ENCODE data around the gene SEMA4A.
"Not testable (repeated sequence)": the region's sequence is repeated elsewhere in the genome, so short reads cannot be mapped to it uniquely, and the experiment has no call there.

Gene SEMA4A

DNA sequence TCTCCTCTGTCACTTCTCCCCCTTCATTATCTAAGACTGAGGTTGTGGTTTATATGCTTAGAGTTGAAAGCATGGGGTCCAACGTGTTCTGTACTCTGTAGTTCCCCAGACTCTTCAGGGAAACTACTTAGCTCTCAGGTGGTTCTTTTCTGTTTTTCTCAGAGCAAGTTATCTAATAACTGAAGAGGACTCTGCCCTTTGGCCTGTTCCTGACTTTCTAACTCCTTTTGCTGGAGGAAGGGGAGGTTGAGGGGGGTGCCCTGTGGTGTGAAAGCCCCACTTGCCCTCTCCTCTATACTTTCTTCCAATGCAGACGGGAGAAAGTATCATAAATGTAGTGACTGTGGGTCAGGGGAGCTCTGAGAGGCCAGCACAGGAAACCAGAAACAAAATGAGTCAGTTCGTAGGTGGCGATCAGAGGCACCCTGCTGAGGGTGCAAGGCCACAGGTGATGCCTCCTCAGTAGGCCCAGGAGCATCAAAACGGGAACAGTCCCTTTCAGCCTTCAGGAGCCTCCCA is 45.5 kb downstream of the SEMA4A start:
- DNase-seq = no peak

DNA sequence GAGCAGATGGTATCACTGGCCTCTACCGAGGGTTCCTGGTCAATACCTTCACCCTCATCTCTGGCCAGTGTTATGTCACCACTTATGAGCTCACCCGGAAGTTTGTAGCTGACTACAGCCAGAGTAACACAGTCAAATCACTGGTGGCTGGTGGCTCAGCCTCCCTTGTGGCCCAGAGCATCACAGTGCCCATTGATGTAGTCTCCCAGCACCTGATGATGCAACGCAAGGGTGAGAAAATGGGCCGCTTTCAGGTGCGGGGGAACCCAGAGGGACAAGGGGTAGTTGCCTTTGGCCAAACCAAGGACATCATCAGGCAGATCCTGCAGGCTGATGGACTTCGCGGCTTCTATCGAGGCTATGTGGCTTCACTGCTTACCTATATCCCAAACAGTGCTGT is 46.7 kb downstream of the SEMA4A start:
- DNase-seq = no peak

DNA sequence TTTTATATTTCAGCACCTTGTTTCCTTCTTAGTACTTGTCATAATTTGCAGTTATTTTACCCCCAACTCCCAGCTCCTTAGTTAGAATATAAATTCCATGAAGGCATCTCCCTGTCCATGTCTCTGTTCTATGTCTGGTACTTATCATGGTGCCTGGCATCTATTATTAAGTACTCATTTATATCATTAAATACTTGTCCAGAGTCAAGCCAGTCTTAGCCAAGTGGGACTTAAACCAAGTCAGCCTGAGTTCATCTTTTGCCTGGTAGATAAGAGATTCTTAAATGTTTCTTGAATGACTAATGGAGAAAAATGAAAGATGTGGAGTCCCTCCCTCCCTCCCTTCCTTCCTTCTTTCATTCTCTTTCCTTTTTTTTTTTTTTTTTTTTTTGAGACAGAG is 49.9 kb downstream of the SEMA4A start:
- DNase-seq = no peak

DNA sequence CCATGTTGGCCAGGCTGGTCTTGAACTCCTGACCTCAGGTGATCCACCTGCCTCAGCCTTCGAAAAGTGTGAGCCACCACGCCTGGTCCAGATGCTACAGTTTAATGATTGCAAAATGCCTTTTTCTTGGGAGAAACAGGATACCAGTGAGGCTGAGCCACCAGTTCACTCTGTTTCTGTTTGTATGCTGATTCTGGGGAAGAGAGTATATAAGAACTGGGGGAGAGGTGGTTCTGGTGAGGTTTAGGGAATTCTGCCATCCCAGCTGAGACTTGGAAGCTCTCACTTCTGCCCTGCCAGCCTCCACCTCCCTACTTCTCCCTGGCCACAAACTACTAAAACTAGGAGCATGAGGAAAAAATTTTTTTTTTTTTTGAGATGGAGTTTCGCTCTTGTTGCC is 51.3 kb downstream of the SEMA4A start:
- no peak for DNase-seq

DNA sequence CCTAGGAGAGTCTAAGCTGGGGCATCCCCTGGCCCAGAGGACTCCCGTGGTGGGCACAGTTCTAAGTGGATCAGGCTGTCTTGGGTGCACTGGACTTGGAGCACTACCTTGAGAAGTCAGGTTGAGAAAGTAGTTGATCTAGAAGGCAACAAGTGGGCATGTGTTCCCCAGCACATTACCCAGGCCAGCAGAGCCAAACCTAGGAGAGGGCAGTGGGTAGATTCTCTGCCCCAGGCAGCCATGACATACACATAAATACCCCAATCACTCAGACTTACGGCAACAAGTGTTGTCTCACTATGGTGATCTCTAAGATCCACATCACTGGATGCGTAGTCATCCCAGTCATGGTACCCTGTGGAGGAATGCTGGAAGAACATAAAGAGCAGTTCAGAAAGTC is 57.9 kb downstream of the SEMA4A start:
- no peak for DNase-seq

DNA sequence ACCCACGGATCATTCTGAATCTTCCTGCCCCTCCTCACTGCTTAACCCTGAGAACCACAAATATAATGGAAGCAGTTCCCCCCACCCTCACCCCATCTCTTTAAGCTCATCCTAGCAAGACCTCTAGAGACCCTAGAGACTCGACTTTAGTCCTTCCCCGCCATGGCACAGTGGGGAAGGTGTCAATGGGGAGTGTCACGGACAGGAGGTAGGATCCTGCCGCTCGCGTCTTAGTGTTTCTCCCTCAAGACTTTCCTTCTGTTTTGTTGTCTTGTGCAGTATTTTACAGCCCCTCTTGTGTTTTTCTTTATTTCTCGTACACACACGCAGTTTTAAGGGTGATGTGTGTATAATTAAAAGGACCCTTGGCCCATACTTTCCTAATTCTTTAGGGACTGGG is 58.7 kb downstream of the SEMA4A start:
- DNase-seq = no peak

DNA sequence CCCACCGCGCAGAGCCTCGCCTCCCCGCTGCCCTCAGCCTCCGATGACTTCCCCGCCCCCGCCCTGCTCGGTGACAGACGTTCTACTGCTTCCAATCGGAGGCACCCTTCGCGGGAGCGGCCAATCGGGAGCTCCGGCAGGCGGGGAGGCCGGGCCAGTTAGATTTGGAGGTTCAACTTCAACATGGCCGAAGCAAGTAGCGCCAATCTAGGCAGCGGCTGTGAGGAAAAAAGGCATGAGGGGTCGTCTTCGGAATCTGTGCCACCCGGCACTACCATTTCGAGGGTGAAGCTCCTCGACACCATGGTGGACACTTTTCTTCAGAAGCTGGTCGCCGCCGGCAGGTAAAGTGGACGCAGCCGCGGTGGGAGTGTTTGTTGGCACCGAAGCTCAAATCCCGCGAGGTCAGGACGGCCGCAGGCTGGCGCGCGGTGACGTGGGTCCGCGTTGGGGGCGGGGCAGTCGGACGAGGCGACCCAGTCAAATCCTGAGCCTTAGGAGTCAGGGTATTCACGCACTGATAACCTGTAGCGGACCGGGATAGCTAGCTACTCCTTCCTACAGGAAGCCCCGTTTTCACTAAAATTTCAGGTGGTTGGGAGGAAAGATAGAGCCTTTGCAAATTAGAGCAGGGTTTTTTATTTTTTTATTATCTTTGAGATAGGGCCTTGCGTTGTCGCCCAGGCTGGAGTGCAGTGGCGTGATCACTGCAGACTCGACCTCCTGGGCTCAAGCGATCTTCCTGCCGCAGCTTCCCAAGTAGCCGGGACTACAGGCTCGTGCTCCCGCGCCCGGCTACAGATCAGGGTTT is 59.7 kb downstream of the SEMA4A start, which contains the start of gene PMF1:
PMF1 (plus strand) TSS at position 175 of the 811 bp plus-strand sequence; CDS start at position 184, 9 bp downstream.
- DNase-seq = peak; percentile 92

DNA sequence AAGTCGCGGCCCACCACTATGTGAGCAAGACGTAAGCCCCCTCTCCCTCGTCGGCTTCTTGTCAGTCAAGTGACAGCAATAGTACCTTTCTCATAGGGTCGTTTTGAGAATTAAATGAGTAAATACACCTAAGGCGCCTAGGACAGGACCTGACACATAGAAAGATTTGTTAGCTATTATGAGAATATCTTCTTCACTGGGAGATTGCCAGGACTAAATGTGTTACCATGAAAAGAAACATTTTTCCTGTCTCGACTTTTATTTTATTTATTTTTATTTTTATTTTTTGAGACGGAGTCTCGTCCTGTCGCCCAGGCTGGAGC is 60.2 kb downstream of the SEMA4A start:
- no peak for DNase-seq

DNA sequence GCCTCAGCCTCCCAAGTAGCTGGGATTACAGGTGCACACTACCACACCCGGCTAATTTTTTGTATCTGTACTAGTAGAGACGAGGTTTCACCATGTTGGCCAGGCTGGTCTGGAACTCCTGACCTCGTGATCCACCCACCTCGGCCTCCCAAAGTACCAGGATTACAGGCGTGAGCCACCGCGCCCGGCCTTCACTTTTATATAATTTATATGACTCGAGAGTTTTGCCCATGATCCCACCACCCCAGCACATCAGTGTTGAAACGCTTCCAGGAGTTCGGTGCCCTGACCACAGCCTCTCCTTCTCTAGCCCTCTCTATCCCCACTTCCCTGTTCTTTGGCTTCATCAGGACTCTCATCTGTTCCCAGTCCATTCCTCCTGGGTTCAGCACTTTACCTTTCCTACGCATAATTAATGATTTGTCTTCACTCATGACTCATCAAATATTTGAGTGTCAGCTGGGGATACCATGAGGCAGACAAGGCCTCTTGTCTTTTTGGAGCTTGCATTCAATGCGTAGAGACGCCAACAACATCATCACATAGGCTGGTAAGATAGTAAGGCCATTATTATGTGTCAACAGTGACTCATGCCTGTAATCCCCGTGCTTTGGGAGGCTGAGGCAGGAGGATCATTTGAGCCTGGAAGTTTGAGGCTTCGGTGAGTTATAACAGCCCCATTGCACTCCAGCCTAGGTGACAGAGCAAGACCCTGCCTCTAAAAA is 60.8 kb downstream of the SEMA4A start:
- peak; percentile 10 for DNase-seq

DNA sequence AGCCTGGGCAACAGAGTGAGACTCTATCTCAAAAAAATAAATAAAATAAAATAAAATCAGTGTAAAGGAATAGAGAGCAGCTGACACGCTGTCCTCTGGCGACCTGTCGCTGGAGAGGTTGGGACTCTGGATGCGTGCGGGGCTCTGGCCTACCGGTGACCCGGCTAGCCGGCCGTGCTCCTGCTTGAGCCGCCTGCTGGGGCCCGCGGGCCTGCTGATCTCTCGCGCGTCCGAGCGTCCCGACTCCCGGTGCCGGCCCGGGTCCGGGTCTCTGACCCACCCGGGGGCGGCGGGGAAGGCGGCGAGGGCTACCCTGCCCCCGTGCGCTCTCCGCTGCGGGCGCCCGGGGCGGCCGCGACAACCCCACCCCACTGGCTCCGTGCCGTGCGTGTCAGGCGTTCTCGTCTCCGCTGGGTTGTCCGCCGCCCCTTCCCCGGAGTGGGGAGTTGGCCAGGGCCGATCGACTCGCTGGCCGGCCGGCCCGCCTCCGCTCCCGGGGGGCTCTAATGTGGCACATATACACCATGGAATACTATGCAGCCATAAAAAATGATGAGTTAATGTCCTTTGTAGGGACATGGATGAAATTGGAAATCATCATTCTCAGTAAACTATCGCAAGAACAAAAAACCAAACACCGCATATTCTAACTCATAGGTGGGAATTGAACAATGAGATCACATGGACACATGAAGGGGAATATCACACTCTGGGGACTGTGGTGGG is 63.1 kb downstream of the SEMA4A start:
- DNase-seq = not testable (repeated sequence)

DNA sequence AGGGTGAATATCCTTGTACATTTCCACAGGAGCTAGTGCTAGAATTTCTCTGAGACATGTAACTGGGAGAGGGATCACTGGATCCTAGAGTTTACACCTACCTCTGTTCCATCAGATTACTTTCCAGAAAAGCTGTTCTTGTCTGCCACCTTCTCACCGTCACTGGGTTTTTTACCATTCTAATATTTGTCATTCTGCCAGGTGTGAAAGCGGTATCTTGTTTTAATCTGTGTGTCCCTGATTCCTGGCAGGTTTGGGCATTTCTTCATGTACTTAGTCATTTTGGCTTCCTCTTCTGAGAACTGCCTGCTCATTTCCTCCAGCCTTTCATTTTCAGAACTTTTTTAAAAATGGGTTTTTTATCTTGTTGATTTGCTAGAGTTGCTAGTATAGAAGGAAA is 64.5 kb downstream of the SEMA4A start:
- DNase-seq = no peak

DNA sequence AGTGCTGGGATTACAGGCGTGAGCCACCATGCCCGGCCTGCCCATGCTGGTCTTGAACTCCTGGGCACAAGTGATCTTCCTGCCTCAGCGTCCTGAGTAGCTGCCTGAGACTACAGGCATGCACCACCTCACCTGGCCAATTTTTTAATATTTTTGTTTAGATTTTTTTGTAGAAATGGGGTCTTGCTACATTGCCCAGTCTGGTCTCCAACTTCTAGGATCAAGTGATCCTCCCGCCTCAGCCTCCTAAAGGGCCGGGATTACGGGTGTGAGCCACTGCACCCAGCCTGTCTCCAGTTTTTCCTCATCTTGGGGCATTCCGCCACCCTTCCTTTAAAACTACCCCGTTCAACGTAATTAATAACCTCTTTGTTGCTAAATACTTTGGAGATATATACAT is 66.8 kb downstream of the SEMA4A start:
- DNase-seq = no peak

DNA sequence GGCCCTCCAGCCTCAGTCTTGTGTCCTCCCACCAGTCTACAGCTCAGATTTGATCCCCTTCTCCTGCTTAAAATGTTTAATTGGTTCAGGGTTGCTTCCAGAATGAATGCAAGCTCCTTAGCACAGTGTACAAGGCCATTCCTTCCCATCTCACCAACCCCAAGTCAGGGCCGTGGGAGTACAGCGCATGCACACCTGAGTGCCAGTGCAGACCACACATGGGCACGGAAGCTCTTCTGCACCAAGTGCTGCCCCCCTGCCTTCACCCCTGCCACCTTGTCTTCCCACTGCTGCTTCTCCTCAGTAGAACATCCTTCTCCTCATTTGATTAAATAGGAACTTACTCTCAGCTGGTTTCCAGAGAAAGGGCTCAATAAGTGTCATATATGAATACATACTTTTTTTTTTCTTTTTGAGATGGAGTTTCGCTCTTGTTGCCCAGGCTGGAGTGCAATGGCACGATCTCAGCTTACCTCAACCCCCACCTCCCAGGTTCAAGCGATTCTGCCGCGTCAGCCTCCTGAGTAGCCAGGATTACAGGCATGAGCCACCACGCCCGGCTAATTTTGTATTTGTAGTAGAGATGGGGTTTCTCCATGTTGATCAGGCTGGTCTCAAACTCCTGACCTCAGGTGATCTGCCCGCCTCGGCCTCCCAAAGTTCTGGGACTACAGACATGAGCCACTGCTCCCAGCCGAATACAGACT is 68.8 kb downstream of the SEMA4A start:
- DNase-seq = no peak

DNA sequence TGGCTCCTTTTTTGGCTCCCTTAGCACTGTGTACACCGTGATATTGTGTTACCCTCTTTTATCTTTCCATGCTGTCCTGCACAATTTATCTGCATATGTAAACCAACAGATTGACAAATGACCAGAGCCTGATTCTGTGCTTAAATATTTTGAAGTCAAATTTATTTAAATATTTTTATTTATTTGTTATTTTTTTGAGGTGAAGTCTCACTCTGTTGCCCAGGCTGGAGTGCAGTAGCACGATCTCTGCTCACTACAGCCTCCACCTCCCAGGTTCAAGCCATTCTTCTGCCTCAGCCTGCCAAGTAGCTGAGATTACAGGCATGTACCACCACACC is 72.3 kb downstream of the SEMA4A start:
- DNase-seq = no peak

DNA sequence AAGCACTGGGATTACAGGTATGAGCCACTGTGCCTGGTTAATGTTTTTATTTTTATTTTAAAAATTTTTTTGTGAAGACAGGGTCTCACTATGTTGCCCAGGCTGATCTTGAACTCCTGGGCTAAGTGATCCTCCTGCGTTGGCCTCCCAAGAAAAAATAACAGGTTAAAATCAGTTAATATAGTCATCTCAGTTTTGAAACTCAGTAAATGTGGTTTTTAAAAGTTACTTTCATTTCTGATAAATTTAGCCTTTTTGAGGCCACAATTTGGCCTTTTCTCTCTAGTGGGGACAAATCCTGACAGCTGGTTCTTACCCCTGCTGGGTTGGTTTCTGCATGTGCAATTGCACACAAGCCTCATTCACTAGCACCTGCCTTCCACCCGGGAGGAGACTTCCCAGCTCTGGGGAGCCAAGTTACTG is 72.7 kb downstream of the SEMA4A start:
- no peak for DNase-seq

DNA sequence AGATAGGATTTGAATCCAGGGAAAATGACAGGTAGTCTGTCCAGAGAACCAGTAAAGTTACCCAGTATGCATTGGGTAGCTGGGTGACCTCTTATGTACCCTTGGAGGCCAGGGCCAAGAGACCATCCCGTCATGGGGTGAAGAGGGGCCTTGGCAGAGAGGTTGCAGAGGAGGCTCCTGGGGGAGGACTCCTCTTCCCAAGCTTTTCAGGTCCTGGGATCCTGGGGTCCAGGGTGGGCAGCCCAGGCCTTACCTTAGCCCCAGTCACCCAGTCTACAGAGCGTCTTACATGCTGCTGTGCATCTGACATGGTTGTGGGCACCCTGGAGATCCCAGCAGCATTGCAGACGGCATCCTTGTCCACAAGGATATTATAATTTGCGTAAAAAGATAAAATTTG is 73.4 kb downstream of the SEMA4A start:
- no peak for DNase-seq

Measured in T1000 (cell line).